ENCODE data around the gene LYZL2. TPM values are rescaled to one million over a fixed set of nuclear protein-coding genes. Genes with fewer than 3 reads are reported as not detected.
"Not testable (repeated sequence)": the region's sequence is repeated elsewhere in the genome, so short reads cannot be mapped to it uniquely, and the experiment has no call there.

LYZL2 gene
- total and polyA plus RNA-seq, 3 experiments from 2014 or later: not detected

GRCh38 chr10:30645340-30645827 is 15.8 kb upstream of the LYZL2 start:
- CTCF ChIA-PET: interaction anchor here (0.8 kb wide), 1 partner anchor 42 kb away, joined by 3 read pairs; no protein-coding TSS in a partner anchor
- Histone ChIP-seq H3K4me1 (ENCODE audit: insufficient read depth, low read length) (no peaks in the 10 kb centered on the region), H3K9me3 (ENCODE audit: low read length) (no peaks in the 10 kb centered on the region), H3K4me3 (ENCODE audit: low read length) (no peak overlapping the region), H3K36me3 (ENCODE audit: insufficient read depth, low read length) (no peaks in the 10 kb centered on the region), H3K27me3 (ENCODE audit: insufficient read depth, low read length, poor library complexity, severe bottlenecking) (no peaks in the 10 kb centered on the region), H3K27ac (ENCODE audit: low read depth, low read length) (no peak overlapping the region)
- peaks cover 0 to 3% (median 0%) of the 10 kb centered on the region in 3 donors for H3K4me1 Mint-ChIP-seq
- no peak for DNase-seq
- H3K9me3 Mint-ChIP-seq: no peaks in the 10 kb centered on the region
- H3K27ac Mint-ChIP-seq: no peak overlapping the region
- peaks cover 25 to 71% of the 10 kb centered on the region in 2 donors for H3K27me3 Mint-ChIP-seq
- H3K4me3 Mint-ChIP-seq: no peak overlapping the region
- H3K36me3 Mint-ChIP-seq: no peaks in the 10 kb centered on the region
- POLR2A ChIA-PET: no interaction called here

- H3K36me3 ChIP-seq (ENCODE audit: insufficient read depth, low read length); H3K36me3 Mint-ChIP-seq; H3K4me1 ChIP-seq (ENCODE audit: insufficient read depth, low read length); H3K27me3 ChIP-seq (ENCODE audit: insufficient read depth, low read length, poor library complexity, severe bottlenecking); DNase-seq; H3K4me3 ChIP-seq (ENCODE audit: low read length); H3K27ac Mint-ChIP-seq; CTCF ChIA-PET; H3K27ac ChIP-seq (ENCODE audit: low read depth, low read length); H3K4me3 Mint-ChIP-seq; H3K9me3 ChIP-seq (ENCODE audit: low read length); H3K4me1 Mint-ChIP-seq; POLR2A ChIA-PET; H3K9me3 Mint-ChIP-seq: not testable (repeated sequence)
- peaks cover 28 to 74% of the 10 kb centered on the region in 2 donors for H3K27me3 Mint-ChIP-seq
These were observed 14.9 kb upstream of the LYZL2 start for GRCh38 chr10:30644408-30644861.

DNA sequence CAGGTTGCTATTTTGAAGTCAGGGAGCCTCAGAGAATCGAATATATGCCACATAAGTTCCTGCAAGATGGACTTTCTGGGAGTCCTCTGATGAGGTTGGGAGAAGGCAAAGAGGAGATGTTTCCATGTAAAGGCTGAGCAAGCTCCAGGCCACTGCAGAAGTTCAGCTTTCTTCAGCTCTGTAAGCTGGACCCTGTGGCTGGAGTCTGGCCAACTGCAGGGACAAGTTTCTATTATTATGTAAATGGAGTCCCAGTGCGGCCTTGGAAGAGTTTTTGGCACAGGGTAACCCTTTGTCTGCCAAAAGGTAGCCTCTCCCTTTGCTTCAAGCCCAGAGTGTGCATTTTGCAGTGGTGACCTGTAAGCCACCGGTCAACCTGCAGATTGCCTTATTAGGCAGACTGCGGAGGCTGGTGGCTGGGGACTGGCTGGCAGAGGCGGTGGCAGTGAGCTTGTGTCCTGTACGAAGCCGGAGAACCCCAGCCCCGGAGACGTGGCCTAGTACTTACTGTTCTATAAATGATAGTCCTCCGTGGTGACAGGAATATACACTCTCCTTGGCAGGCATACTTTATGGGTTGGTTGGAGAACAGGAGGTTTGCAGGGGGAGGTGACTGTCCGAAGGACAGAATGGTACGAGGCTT is 14.1 kb upstream of the LYZL2 start:
- H3K27me3 ChIP-seq (ENCODE audit: insufficient read depth, low read length, poor library complexity, severe bottlenecking); H3K4me1 ChIP-seq (ENCODE audit: insufficient read depth, low read length); H3K27ac ChIP-seq (ENCODE audit: low read depth, low read length); H3K36me3 Mint-ChIP-seq; POLR2A ChIA-PET; H3K36me3 ChIP-seq (ENCODE audit: insufficient read depth, low read length); CTCF ChIA-PET; H3K4me3 ChIP-seq (ENCODE audit: low read length); H3K4me1 Mint-ChIP-seq; DNase-seq; H3K4me3 Mint-ChIP-seq; H3K9me3 Mint-ChIP-seq; H3K9me3 ChIP-seq (ENCODE audit: low read length); H3K27ac Mint-ChIP-seq: not testable (repeated sequence)
- H3K27me3 Mint-ChIP-seq: peaks cover 28 to 70% of the 10 kb centered on the region in 2 donors

DNA sequence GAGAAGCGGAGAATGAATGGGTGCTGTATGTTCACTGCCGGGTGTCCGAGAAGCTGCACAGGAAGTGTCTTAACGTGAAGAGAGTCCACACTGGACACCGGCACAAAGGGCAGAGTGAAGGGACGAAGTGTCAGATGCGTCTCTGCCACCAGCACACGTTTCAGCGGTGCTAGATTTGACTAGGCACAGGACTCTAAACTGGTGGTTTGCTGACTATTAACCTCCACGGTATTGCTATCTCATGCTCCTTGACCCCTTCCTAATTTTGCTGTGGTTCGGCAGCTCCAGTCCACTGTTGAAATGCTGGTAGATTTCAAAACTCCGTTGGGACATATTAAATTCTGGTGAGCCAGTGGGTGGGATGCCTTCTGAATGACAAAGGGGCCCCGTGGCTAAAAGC is 13.3 kb upstream of the LYZL2 start:
- H3K27me3 ChIP-seq (ENCODE audit: insufficient read depth, low read length, poor library complexity, severe bottlenecking); H3K4me1 Mint-ChIP-seq; H3K36me3 ChIP-seq (ENCODE audit: insufficient read depth, low read length); H3K4me3 Mint-ChIP-seq; DNase-seq; H3K4me3 ChIP-seq (ENCODE audit: low read length); H3K27ac ChIP-seq (ENCODE audit: low read depth, low read length); POLR2A ChIA-PET; H3K36me3 Mint-ChIP-seq; H3K27ac Mint-ChIP-seq; H3K9me3 ChIP-seq (ENCODE audit: low read length); H3K4me1 ChIP-seq (ENCODE audit: insufficient read depth, low read length); H3K9me3 Mint-ChIP-seq; CTCF ChIA-PET: not testable (repeated sequence)
- peaks cover 28 to 70% of the 10 kb centered on the region in 2 donors for H3K27me3 Mint-ChIP-seq

- no peaks in the 10 kb centered on the region for H3K27me3 ChIP-seq (ENCODE audit: insufficient read depth, low read length, poor library complexity, severe bottlenecking)
- ChIA-PET POLR2A (no interaction called here), CTCF (interaction anchor here (0.6 to 2.2 kb wide), 18 partner anchors 8 to 112 kb away, joined by 3 to 7 read pairs (median 4); partner anchors contain the start of gene LYZL2)
- Mint-ChIP-seq H3K9me3 (no peaks in the 10 kb centered on the region), H3K4me3 (no peak overlapping the region), H3K27ac (no peak overlapping the region), H3K36me3 (no peaks in the 10 kb centered on the region), H3K4me1 (no peaks in the 10 kb centered on the region), H3K27me3 (peaks cover 18 to 67% of the 10 kb centered on the region in 2 donors)
- peak in 2 of 5 donors; percentile 6 to 35 for DNase-seq
- H3K9me3 ChIP-seq (ENCODE audit: low read length): no peaks in the 10 kb centered on the region
- no peaks in the 10 kb centered on the region for H3K4me1 ChIP-seq (ENCODE audit: insufficient read depth, low read length)
- H3K27ac ChIP-seq (ENCODE audit: low read depth, low read length): no peak overlapping the region
- H3K4me3 ChIP-seq (ENCODE audit: low read length): no peak overlapping the region
- H3K36me3 ChIP-seq (ENCODE audit: insufficient read depth, low read length): no peaks in the 10 kb centered on the region
These were observed 10.6 kb upstream of the LYZL2 start for GRCh38 chr10:30639946-30640786.

GRCh38 chr10:30637881-30638467 is 8.4 kb upstream of the LYZL2 start:
- CTCF ChIA-PET: interaction anchor here (1.1 kb wide), 2 partner anchors 47 to 173 kb away, joined by 3 to 4 read pairs; no protein-coding TSS in a partner anchor
- no peak overlapping the region for H3K4me3 Mint-ChIP-seq
- H3K9me3 ChIP-seq (ENCODE audit: low read length): no peaks in the 10 kb centered on the region

GRCh38 chr10:30631188-30631587 is 1.6 kb upstream of the LYZL2 start:
- H3K36me3 ChIP-seq (ENCODE audit: insufficient read depth, low read length): no peaks in the 10 kb centered on the region
- ChIA-PET POLR2A (no interaction called here), CTCF (no interaction called here)
- no peaks in the 10 kb centered on the region for H3K27me3 ChIP-seq (ENCODE audit: insufficient read depth, low read length, poor library complexity, severe bottlenecking)
- Mint-ChIP-seq H3K27ac (no peak overlapping the region), H3K36me3 (no peaks in the 10 kb centered on the region), H3K9me3 (no peaks in the 10 kb centered on the region), H3K4me3 (no peak overlapping the region), H3K27me3 (peaks cover 9 to 28% of the 10 kb centered on the region in 2 donors), H3K4me1 (no peaks in the 10 kb centered on the region)
- H3K9me3 ChIP-seq (ENCODE audit: low read length): no peaks in the 10 kb centered on the region
- DNase-seq: no peak
- no peaks in the 10 kb centered on the region for H3K4me1 ChIP-seq (ENCODE audit: insufficient read depth, low read length)
- H3K27ac ChIP-seq (ENCODE audit: low read depth, low read length): no peak overlapping the region
- H3K4me3 ChIP-seq (ENCODE audit: low read length): no peak overlapping the region

More at GRCh38 chr10:30637881-30638467, 8.4 kb upstream of the LYZL2 start:
- no peaks in the 10 kb centered on the region for H3K27me3 ChIP-seq (ENCODE audit: insufficient read depth, low read length, poor library complexity, severe bottlenecking)
- peaks cover 14 to 66% of the 10 kb centered on the region in 2 donors for H3K27me3 Mint-ChIP-seq
- H3K36me3 Mint-ChIP-seq: no peaks in the 10 kb centered on the region
- H3K9me3 Mint-ChIP-seq: no peaks in the 10 kb centered on the region
- POLR2A ChIA-PET: no interaction called here
- peak overlapping the region in 1 of 8 donors; percentile 23 for H3K27ac Mint-ChIP-seq
- no peaks in the 10 kb centered on the region for H3K4me1 Mint-ChIP-seq
- no peak for DNase-seq
- H3K4me3 ChIP-seq (ENCODE audit: low read length): no peak overlapping the region
- H3K4me1 ChIP-seq (ENCODE audit: insufficient read depth, low read length): no peaks in the 10 kb centered on the region
- no peaks in the 10 kb centered on the region for H3K36me3 ChIP-seq (ENCODE audit: insufficient read depth, low read length)
- no peak overlapping the region for H3K27ac ChIP-seq (ENCODE audit: low read depth, low read length)

DNA sequence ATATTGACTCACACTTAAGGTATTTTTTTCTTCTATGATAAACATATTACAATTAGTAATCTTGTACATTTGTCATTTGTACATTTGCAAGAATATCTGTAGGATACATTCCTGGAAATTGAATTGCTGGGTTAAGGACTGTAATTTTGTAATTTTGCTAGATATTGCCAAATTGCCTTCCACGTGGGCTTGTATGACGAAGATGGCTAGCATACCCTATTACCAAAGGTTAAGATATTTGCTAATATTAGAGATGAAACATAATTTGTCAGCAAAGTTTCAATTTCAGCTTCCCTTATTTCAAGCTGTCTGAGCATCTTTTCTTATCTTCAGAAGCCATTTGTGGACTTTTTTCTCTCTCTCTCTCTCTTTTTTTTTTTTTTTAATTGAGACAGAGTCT is 1.0 kb upstream of the LYZL2 start:
- Mint-ChIP-seq H3K4me1 (no peaks in the 10 kb centered on the region), H3K4me3 (no peak overlapping the region), H3K27me3 (peaks cover 9 to 23% of the 10 kb centered on the region in 2 donors), H3K27ac (no peak overlapping the region), H3K9me3 (no peaks in the 10 kb centered on the region), H3K36me3 (no peaks in the 10 kb centered on the region)
- ChIA-PET POLR2A (no interaction called here), CTCF (interaction anchor here (2.4 kb wide), 1 partner anchor 9 kb away, joined by 7 read pairs; no protein-coding TSS in a partner anchor)
- H3K9me3 ChIP-seq (ENCODE audit: low read length): no peaks in the 10 kb centered on the region
- H3K4me3 ChIP-seq (ENCODE audit: low read length): no peak overlapping the region
- no peaks in the 10 kb centered on the region for H3K4me1 ChIP-seq (ENCODE audit: insufficient read depth, low read length)
- H3K36me3 ChIP-seq (ENCODE audit: insufficient read depth, low read length): no peaks in the 10 kb centered on the region
- no peak for DNase-seq
- no peak overlapping the region for H3K27ac ChIP-seq (ENCODE audit: low read depth, low read length)
- H3K27me3 ChIP-seq (ENCODE audit: insufficient read depth, low read length, poor library complexity, severe bottlenecking): no peaks in the 10 kb centered on the region

Data from CD8-positive, alpha-beta memory T cell (primary cell).